Endometrial microvascular endothelial cells (primary cell): ENCODE results near the gene KCNK6. TPM values are rescaled to one million over a fixed set of nuclear protein-coding genes. Genes with fewer than 3 reads are reported as not detected.

Experiments
- in situ Hi-C: cut with HindIII; loops from 2 replicates; pipeline ENCODE4 v1.10.0; 2017; ENCODE audit warnings: low sequenced_read_pairs, low pct_unique_long_range_greater_than_20kb; ENCODE audit errors: inconsistent ontology term
- total RNA-seq: library from RNA; depleted of rRNA; stranded (reverse); fragments of >200 nt; gene quantifications from one replicate; pipeline ENCODE4 v1.2.3, GENCODE V29; 2015; ENCODE audit errors: inconsistent ontology term

The KCNK6 gene
- total RNA-seq, 1 donor from 2014 or later, result 1.8 TPM

DNA sequence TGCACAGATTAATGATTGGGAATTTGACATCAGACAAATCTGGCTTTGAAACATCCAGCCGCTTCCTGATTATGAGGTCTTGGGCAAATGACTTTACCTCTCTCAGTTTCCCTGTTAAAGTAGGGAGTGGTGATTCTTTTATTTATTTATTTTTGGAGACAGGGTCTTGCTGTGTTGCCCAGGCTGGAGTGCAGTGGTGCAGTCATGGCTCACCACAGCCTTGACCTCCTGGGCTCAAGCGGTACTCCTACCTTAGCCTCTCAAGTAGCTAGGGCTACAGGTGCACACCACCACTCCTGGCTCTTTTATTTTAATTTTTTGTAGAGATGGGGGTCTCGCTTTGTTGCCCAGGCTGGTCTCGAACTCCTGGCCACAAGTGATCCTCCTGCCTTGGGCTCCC is 57.4 kb downstream of the KCNK6 start:
- in situ Hi-C loops, result no loop called here

- in situ Hi-C loops, result no loop called here
These were observed 59.2 kb downstream of the KCNK6 start for GRCh38 chr19:38378866-38379265.

DNA sequence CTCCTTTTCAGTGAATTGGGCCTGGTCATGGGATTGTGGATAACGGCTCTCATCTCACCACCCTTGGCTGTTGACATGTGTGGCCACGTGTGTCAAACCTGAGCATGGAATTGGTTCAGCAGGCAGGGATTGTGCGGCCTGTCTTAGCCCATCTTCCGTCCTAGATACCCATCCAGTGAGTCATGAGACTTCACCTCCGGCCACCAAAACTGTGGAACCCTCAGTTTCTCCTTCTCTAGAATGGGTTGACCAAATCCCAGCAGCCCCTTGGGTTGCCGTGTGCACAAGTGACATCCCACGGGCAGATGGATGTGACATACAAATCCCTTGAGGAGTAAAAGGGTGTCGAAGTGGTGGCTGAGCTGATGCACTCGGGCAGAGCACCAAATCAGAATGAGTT is 61.5 kb downstream of the KCNK6 start:
- in situ Hi-C loops, result no loop called here

Other genes with a start within 250 kb of the KCNK6 start
- 14.9 TPM for gene DPF1, start 95.6 kb upstream of the KCNK6 start, total RNA-seq
- gene PPP1R14A, start 63.5 kb upstream of the KCNK6 start, total RNA-seq, result not detected
- not detected for gene SPINT2, start 55.3 kb upstream of the KCNK6 start, total RNA-seq
- 7.7 TPM for gene C19orf33, start 15.6 kb upstream of the KCNK6 start, total RNA-seq
- 88.4 TPM for gene YIF1B, start 3.9 kb upstream of the KCNK6 start, total RNA-seq
- gene CATSPERG, start 16.0 kb downstream of the KCNK6 start, total RNA-seq, result not detected
- gene PSMD8, start 54.7 kb downstream of the KCNK6 start, total RNA-seq, result 395 TPM
- 1.1 TPM for gene GGN, start 68.2 kb downstream of the KCNK6 start, total RNA-seq
- gene SPRED3, start 68.9 kb downstream of the KCNK6 start, total RNA-seq, result 7.0 TPM
- gene FAM98C, start 83.2 kb downstream of the KCNK6 start, total RNA-seq, result 12.9 TPM
- gene RASGRP4, start 106.4 kb downstream of the KCNK6 start, total RNA-seq, result not detected
- not detected for gene RYR1, start 113.8 kb downstream of the KCNK6 start, total RNA-seq